COLO668 (cell line): ENCODE measurements around the gene ZFPM1.
"Not testable (repeated sequence)": the region's sequence is repeated elsewhere in the genome, so short reads cannot be mapped to it uniquely, and the experiment has no call there.

ENCODE experiments used
- DNase-seq: peaks from one replicate; lab custom pipeline; 2025; ENCODE audit not compliant: unreplicated experiment; lab: John Stamatoyannopoulos, UW

The ZFPM1 gene

GRCh38 chr16:88464447-88465318 lies 11.6 kb downstream of the ZFPM1 start:
- DNase-seq, result no peak

GRCh38 chr16:88465387-88465983 lies 12.4 kb downstream of the ZFPM1 start:
- no peak for DNase-seq

- DNase-seq, result no peak
Measured at GRCh38 chr16:88466175-88466862, 13.2 kb downstream of the ZFPM1 start.

- DNase-seq, result no peak
Measured at GRCh38 chr16:88466949-88467348, 13.9 kb downstream of the ZFPM1 start.

GRCh38 chr16:88467541-88467944 lies 14.5 kb downstream of the ZFPM1 start:
- no peak for DNase-seq

- DNase-seq, result no peak
Measured at GRCh38 chr16:88468275-88469129, 15.4 kb downstream of the ZFPM1 start.

GRCh38 chr16:88469615-88470395 lies 16.7 kb downstream of the ZFPM1 start:
- DNase-seq, result no peak

GRCh38 chr16:88470396-88470680 lies 17.3 kb downstream of the ZFPM1 start:
- DNase-seq, result not testable (repeated sequence)

GRCh38 chr16:88470696-88471095 lies 17.6 kb downstream of the ZFPM1 start:
- not testable (repeated sequence) for DNase-seq

GRCh38 chr16:88471115-88471514 lies 18.0 kb downstream of the ZFPM1 start:
- no peak for DNase-seq

- DNase-seq, result no peak
Measured at GRCh38 chr16:88471575-88471974, 18.5 kb downstream of the ZFPM1 start.

GRCh38 chr16:88472069-88472468 lies 19.0 kb downstream of the ZFPM1 start:
- DNase-seq, result no peak

- no peak for DNase-seq
Measured at GRCh38 chr16:88472637-88473205, 19.6 kb downstream of the ZFPM1 start.

- DNase-seq, result no peak
Measured at GRCh38 chr16:88473666-88474534, 20.8 kb downstream of the ZFPM1 start.

- DNase-seq, result no peak
Measured at GRCh38 chr16:88475037-88475436, 22.0 kb downstream of the ZFPM1 start.

- no peak for DNase-seq
Measured at GRCh38 chr16:88476203-88476602, 23.1 kb downstream of the ZFPM1 start.

- DNase-seq, result no peak
Measured at GRCh38 chr16:88476817-88477397, 23.8 kb downstream of the ZFPM1 start.

GRCh38 chr16:88477631-88478519 lies 24.8 kb downstream of the ZFPM1 start:
- DNase-seq, result no peak
